ENCODE measurements around the gene AASDH. TPM values are rescaled to one million over a fixed set of nuclear protein-coding genes. Genes with fewer than 3 reads are reported as not detected.

Gene AASDH
- polyA plus RNA-seq, 1 of the 3 experiments (the other 2 are of a cell fraction) = 4.4 TPM

DNA sequence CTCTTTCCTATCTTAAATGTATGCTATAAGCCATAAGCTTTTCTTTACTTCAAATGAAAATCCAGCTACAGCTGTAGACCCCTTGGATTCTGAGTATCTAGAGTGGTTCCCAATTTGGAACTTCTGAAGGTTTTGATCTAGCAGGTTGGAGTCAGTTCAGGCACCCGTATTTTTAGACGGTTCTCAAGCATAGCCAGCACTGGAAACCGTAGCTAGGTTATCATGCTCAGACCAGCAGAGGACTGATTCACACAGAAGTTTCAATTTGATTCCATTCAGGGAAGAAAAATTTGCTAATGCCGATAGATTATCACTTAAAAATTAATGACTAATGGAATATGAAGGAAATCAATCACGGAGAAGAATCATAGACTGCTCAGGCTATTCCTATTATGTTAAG, 36.9 kb upstream of the AASDH start (continued):
- no peak for TF ChIP-seq SIN3A (IDR thresholded peaks at IDR 0.05; ENCODE audit: borderline replicate concordance, low read depth, low read length)

DNA sequence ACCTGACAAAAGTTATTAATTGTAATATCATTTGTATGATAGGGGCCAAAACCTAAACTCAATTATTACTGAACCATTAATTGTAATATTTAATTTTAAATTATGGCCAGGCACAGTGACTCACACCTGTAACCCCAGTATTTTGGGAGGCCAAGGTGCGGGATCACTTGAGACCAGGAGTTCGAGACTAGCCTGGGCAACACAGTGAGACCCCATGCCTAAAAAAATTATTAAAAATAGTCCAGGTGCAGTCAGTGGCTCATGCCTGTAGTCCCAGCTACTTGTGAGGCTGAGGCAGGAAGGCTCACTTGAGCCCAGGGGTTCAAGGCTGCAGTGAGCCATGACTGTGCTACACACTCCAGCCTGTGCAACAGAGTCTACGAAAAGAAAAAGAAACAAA, 30.1 kb upstream of the AASDH start:
- Histone ChIP-seq H3K4me3 (ENCODE audit: low read depth in 2 of 2, low read length in 1 of 2) (no peak overlapping the region), H3F3A (replicated peaks; ENCODE audit: insufficient read depth) (no peaks in the 10 kb centered on the region), H3K27me3 (ENCODE audit: insufficient read depth) (no peaks in the 10 kb centered on the region), H3K79me2 (ENCODE audit: insufficient read depth) (peaks cover 83% of the 10 kb centered on the region), H3K9me2 (no peaks in the 10 kb centered on the region), H3K27ac (ENCODE audit: low read depth in 2 of 2, low read length in 1 of 2) (no peak overlapping the region), H4K20me1 (ENCODE audit: insufficient read depth) (no peaks in the 10 kb centered on the region), H3K9ac (no peak overlapping the region), H3K4me2 (no peak overlapping the region), H3K9me3 (no peaks in the 10 kb centered on the region), H3K36me3 (replicated peaks in 1 of 2; ENCODE audit: control insufficient read depth in 1 of 2, insufficient read depth in 2 of 2, low read length in 1 of 2) (no peaks in the 10 kb centered on the region), H3K4me1 (ENCODE audit: control insufficient read depth in 1 of 2, insufficient read depth in 2 of 2, low read depth in 1 of 2, low read length in 1 of 2) (no peaks in the 10 kb centered on the region), H2AFZ (ENCODE audit: low read depth) (no peak overlapping the region)
- TF ChIP-seq, protein P1, sequence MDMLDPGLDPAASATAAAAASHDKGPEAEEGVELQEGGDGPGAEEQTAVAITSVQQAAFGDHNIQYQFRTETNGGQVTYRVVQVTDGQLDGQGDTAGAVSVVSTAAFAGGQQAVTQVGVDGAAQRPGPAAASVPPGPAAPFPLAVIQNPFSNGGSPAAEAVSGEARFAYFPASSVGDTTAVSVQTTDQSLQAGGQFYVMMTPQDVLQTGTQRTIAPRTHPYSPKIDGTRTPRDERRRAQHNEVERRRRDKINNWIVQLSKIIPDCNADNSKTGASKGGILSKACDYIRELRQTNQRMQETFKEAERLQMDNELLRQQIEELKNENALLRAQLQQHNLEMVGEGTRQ (IDR thresholded peaks at IDR 0.05; ENCODE audit: borderline replicate concordance, low read depth, low read length) = no peak
- TF ChIP-seq TCF12 (IDR thresholded peaks at IDR 0.05) (no peak), YY1 (IDR thresholded peaks at IDR 0.05; ENCODE audit: low read depth) (no peak), MXI1 (IDR thresholded peaks at IDR 0.05; ENCODE audit: low read depth, low read length) (no peak), GABPA (IDR thresholded peaks at IDR 0.05; ENCODE audit: low read depth) (no peak), RXRA (IDR thresholded peaks at IDR 0.05; ENCODE audit: borderline replicate concordance, low read depth) (no peak), MEF2A (IDR thresholded peaks at IDR 0.05; ENCODE audit: borderline replicate concordance, low read depth) (no peak), TAF1 (IDR thresholded peaks at IDR 0.05; ENCODE audit: borderline replicate concordance, low read depth, low read length) (no peak), SIN3A (IDR thresholded peaks at IDR 0.05; ENCODE audit: borderline replicate concordance, low read depth, low read length) (no peak), EP300 (IDR thresholded peaks at IDR 0.05; ENCODE audit: borderline replicate concordance in 1 of 2, low read depth in 1 of 2, low read length in 1 of 2) (no peak), FOXJ3 (CRISPR knock-in tag; IDR thresholded peaks at IDR 0.05) (no peak), RCOR1 (IDR thresholded peaks at IDR 0.05; ENCODE audit: low read length) (no peak), NFIC (IDR thresholded peaks at IDR 0.05; ENCODE audit: borderline replicate concordance) (no peak), SMC3 (IDR thresholded peaks at IDR 0.05; ENCODE audit: low read depth, low read length) (no peak), RFX5 (IDR thresholded peaks at IDR 0.05; ENCODE audit: low read length) (no peak), FOSL2 (IDR thresholded peaks at IDR 0.05; ENCODE audit: borderline replicate concordance, low read depth) (no peak), POLR2AphosphoS5 (IDR thresholded peaks at IDR 0.05; ENCODE audit: low read depth, low read length) (no peak), ELF1 (IDR thresholded peaks at IDR 0.05) (no peak)
- TF ChIP-seq, protein P2, sequence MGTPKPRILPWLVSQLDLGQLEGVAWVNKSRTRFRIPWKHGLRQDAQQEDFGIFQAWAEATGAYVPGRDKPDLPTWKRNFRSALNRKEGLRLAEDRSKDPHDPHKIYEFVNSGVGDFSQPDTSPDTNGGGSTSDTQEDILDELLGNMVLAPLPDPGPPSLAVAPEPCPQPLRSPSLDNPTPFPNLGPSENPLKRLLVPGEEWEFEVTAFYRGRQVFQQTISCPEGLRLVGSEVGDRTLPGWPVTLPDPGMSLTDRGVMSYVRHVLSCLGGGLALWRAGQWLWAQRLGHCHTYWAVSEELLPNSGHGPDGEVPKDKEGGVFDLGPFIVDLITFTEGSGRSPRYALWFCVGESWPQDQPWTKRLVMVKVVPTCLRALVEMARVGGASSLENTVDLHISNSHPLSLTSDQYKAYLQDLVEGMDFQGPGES (IDR thresholded peaks at IDR 0.05; ENCODE audit: low read depth, low read length) = no peak
- TF ChIP-seq, protein P3, sequence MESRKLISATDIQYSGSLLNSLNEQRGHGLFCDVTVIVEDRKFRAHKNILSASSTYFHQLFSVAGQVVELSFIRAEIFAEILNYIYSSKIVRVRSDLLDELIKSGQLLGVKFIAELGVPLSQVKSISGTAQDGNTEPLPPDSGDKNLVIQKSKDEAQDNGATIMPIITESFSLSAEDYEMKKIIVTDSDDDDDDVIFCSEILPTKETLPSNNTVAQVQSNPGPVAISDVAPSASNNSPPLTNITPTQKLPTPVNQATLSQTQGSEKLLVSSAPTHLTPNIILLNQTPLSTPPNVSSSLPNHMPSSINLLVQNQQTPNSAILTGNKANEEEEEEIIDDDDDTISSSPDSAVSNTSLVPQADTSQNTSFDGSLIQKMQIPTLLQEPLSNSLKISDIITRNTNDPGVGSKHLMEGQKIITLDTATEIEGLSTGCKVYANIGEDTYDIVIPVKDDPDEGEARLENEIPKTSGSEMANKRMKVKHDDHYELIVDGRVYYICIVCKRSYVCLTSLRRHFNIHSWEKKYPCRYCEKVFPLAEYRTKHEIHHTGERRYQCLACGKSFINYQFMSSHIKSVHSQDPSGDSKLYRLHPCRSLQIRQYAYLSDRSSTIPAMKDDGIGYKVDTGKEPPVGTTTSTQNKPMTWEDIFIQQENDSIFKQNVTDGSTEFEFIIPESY (IDR thresholded peaks at IDR 0.05; ENCODE audit: borderline replicate concordance, low read depth) = no peak
- CTCF ChIA-PET = interaction anchor here (0.5 to 1.3 kb wide), 2 partner anchors 18 to 425 kb away, joined by 3 read pairs; partner anchors contain the start of genes PAICS and PPAT
- DNase-seq = no peak
- POLR2A ChIA-PET = no interaction called here
- WGBS (ENCODE audit: low lambda C conversion rate) = 93% methylated on average over 3 of the region's 3 CpGs
